Nephron progenitor cell (in vitro differentiated cells): ENCODE data around the gene PAPSS1.

Experiments
- DNase-seq: peaks from one replicate; pipeline ENCODE4 v3.0.0; 2021
- H3K27ac Mint-ChIP-seq: 2 replicates; pipeline ENCODE4 v1.8.0; 2021; ENCODE audit warnings: mild to moderate bottlenecking, moderate library complexity, mixed read lengths
- H3K27me3 Mint-ChIP-seq: 2 replicates; pipeline ENCODE4 v1.8.0; 2021; ENCODE audit warnings: mild to moderate bottlenecking, low read depth, mixed read lengths; ENCODE audit not compliant: poor library complexity
- H3K36me3 Mint-ChIP-seq: 2 replicates; pipeline ENCODE4 v1.8.0; 2021; ENCODE audit warnings: low read depth, mixed read lengths
- H3K4me1 Mint-ChIP-seq: 2 replicates; pipeline ENCODE4 v1.8.0; 2021; ENCODE audit warnings: mixed read lengths
- H3K4me3 Mint-ChIP-seq: 2 replicates; pipeline ENCODE4 v1.8.0; 2021; ENCODE audit warnings: mild to moderate bottlenecking, moderate library complexity, mixed read lengths
- H3K9me3 Mint-ChIP-seq: 2 replicates; pipeline ENCODE4 v1.8.0; 2021; ENCODE audit warnings: mild to moderate bottlenecking, moderate library complexity, mixed read lengths
- TF ChIP-seq, protein P1 (sequence below): fragments of 200-600 bp; sonication (generic); IDR thresholded peaks from 2 replicates; pipeline ENCODE4 v1.5.0; 2021; ENCODE audit warnings: antibody characterized with exemption

PAPSS1 gene

DNA sequence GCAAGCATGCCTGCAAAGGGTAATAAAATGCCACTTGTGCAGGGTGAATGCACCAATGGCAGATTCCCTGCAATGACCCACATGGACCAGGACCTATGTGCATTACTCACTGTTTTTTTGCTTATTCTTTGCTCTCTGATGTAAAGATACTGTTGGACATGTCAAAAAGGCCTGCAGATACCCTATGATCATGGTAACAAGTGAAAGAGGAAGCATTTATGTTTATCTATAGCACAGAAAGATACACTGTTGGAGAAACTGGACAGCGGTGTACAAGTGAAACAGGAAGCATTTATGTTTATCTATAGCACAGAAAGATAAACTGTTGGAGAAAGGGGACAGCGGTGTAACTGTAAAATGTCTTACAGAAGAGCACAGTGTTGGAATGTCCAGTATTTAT, 127.5 kb downstream of the PAPSS1 start:
- no peak for DNase-seq
- Mint-ChIP-seq H3K9me3 (peaks cover 13% of the 10 kb centered on the region), H3K36me3 (no peaks in the 10 kb centered on the region), H3K27ac (no peak overlapping the region), H3K4me1 (no peaks in the 10 kb centered on the region), H3K4me3 (no peak overlapping the region), H3K27me3 (no peaks in the 10 kb centered on the region)
- TF ChIP-seq, protein P1, sequence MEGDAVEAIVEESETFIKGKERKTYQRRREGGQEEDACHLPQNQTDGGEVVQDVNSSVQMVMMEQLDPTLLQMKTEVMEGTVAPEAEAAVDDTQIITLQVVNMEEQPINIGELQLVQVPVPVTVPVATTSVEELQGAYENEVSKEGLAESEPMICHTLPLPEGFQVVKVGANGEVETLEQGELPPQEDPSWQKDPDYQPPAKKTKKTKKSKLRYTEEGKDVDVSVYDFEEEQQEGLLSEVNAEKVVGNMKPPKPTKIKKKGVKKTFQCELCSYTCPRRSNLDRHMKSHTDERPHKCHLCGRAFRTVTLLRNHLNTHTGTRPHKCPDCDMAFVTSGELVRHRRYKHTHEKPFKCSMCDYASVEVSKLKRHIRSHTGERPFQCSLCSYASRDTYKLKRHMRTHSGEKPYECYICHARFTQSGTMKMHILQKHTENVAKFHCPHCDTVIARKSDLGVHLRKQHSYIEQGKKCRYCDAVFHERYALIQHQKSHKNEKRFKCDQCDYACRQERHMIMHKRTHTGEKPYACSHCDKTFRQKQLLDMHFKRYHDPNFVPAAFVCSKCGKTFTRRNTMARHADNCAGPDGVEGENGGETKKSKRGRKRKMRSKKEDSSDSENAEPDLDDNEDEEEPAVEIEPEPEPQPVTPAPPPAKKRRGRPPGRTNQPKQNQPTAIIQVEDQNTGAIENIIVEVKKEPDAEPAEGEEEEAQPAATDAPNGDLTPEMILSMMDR, result no peak

DNA sequence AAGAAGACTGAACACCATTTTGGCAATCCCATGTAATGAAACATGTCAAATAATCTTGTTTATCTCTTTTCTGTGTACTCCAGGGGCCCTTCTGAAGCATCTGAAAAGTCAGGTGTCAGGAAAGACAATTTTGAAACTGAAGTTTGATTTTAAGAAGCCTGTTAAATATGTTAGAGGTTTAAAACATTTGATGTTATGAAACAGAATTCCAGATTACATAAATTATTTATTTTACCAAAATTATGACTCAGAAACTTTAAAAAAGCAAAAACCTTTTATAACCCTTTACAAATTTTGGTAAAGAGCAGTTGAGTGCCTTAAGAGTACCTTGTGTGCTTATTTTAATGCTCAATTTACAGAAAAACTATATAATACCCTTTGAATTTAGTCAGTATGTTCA, 130.8 kb downstream of the PAPSS1 start:
- Mint-ChIP-seq H3K27me3 (no peaks in the 10 kb centered on the region), H3K27ac (no peak overlapping the region), H3K9me3 (peaks cover 20% of the 10 kb centered on the region), H3K4me3 (no peak overlapping the region), H3K4me1 (no peaks in the 10 kb centered on the region), H3K36me3 (no peaks in the 10 kb centered on the region)
- TF ChIP-seq, protein P1, result no peak
- DNase-seq, result no peak

DNA sequence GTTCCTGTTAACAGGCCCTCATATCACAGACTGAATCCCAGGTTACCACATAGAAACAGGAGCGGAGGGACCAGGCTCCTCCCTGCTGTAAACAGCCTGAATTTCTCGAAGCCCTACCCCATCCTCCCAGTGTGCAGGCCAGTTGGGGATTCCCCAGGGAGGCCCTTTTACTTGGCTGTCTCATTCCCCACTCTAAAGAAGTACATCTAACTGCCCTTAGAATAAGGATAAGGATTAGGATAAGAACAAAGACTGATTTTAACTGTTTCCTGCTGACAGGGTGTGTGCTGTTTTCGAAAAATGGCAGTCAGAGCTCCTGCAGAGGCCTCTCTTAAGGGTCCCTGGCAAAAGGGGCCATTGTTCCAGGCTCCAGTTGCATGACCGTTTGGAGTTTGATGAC, 133.7 kb downstream of the PAPSS1 start:
- Mint-ChIP-seq H3K27me3 (no peaks in the 10 kb centered on the region), H3K4me3 (no peak overlapping the region), H3K27ac (no peak overlapping the region), H3K36me3 (no peaks in the 10 kb centered on the region), H3K4me1 (no peaks in the 10 kb centered on the region), H3K9me3 (peaks cover 36% of the 10 kb centered on the region)
- DNase-seq, result no peak
- TF ChIP-seq, protein P1, result no peak

DNA sequence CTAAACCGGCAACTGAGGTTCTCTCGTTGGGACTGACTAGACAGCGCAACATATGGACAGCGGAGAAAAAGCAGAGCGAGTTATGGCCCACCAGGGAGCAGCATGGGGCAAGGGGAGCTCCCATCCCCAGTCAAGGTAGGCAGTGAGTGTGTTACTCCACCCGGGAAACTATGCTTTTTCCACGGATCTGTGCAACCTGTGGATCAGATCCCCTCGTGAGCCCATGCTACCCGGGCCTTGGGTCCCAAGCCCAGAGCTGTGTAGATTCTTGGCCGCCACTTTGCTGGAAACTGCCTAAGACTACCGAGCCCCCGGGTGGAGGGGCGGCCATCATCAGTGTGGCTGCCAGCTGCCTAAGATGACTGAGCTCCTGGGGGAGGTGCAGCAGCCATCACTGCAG, 140.9 kb downstream of the PAPSS1 start:
- Mint-ChIP-seq H3K36me3 (no peaks in the 10 kb centered on the region), H3K4me1 (no peaks in the 10 kb centered on the region), H3K9me3 (peaks cover 18% of the 10 kb centered on the region), H3K27me3 (peaks cover 5% of the 10 kb centered on the region), H3K27ac (no peak overlapping the region), H3K4me3 (no peak overlapping the region)
- TF ChIP-seq, protein P1, result no peak
- DNase-seq, result no peak

DNA sequence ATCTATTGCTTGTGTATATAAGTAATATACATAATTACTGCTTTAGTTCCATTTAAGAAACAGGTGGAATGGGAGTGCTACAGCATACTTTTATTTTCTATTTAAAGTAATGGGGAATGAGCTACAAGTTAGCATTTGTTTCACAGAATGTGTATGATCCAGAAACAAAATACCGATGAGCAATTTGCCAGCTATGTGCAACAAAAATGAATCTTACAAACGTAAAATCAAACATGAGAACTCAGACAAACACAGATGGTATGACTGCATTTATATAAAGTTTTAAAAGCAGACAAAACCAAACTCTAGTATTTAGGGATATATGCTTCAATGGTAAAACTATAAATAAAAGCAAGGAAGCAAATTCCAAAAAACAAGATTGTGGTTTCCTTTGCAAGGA, 141.7 kb downstream of the PAPSS1 start:
- H3K4me1 Mint-ChIP-seq, result no peaks in the 10 kb centered on the region
- H3K9me3 Mint-ChIP-seq, result peaks cover 10% of the 10 kb centered on the region
- no peak overlapping the region for H3K4me3 Mint-ChIP-seq
- no peak overlapping the region for H3K27ac Mint-ChIP-seq
- TF ChIP-seq, protein P1, result no peak
- no peaks in the 10 kb centered on the region for H3K36me3 Mint-ChIP-seq
- peaks cover 5% of the 10 kb centered on the region for H3K27me3 Mint-ChIP-seq
- no peak for DNase-seq

DNA sequence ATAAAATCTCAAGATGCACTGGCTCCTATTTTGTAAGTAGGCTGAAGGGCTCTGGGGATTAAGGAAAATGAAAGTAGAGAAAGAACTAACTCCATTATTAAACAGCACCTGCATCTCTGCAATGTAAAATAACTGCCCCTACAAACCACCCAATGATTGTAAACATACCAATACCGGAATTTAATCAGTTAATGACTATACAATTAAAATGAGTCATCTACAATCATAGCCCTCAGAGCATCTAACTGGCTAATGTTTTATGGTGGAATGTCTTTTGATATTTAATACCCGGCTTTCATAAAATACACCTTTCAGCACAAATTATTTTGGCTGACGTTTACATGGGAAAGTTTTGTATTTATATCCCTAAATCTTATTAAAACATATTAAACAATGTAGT, 142.3 kb downstream of the PAPSS1 start:
- TF ChIP-seq, protein P1, result no peak
- no peak overlapping the region for H3K27ac Mint-ChIP-seq

More for the DNA sequence above, 142.3 kb downstream of the PAPSS1 start:
- no peaks in the 10 kb centered on the region for H3K4me1 Mint-ChIP-seq
- peaks cover 9% of the 10 kb centered on the region for H3K9me3 Mint-ChIP-seq
- no peaks in the 10 kb centered on the region for H3K36me3 Mint-ChIP-seq
- H3K27me3 Mint-ChIP-seq, result peaks cover 5% of the 10 kb centered on the region
- H3K4me3 Mint-ChIP-seq, result no peak overlapping the region
- no peak for DNase-seq
